ENCODE data around the gene KLHL11. TPM values are rescaled to one million over a fixed set of nuclear protein-coding genes. Genes with fewer than 3 reads are reported as not detected.

Gene KLHL11, protein sequence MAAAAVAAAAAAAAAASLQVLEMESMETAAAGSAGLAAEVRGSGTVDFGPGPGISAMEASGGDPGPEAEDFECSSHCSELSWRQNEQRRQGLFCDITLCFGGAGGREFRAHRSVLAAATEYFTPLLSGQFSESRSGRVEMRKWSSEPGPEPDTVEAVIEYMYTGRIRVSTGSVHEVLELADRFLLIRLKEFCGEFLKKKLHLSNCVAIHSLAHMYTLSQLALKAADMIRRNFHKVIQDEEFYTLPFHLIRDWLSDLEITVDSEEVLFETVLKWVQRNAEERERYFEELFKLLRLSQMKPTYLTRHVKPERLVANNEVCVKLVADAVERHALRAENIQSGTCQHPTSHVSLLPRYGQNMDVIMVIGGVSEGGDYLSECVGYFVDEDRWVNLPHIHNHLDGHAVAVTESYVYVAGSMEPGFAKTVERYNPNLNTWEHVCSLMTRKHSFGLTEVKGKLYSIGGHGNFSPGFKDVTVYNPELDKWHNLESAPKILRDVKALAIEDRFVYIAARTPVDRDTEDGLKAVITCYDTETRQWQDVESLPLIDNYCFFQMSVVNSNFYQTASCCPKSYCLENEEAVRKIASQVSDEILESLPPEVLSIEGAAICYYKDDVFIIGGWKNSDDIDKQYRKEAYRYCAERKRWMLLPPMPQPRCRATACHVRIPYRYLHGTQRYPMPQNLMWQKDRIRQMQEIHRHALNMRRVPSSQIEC
- 10 to 100 TPM; 16.2 to 18.8 (median 18.0) TPM for total RNA-seq

- TF ChIP-seq, protein P1, sequence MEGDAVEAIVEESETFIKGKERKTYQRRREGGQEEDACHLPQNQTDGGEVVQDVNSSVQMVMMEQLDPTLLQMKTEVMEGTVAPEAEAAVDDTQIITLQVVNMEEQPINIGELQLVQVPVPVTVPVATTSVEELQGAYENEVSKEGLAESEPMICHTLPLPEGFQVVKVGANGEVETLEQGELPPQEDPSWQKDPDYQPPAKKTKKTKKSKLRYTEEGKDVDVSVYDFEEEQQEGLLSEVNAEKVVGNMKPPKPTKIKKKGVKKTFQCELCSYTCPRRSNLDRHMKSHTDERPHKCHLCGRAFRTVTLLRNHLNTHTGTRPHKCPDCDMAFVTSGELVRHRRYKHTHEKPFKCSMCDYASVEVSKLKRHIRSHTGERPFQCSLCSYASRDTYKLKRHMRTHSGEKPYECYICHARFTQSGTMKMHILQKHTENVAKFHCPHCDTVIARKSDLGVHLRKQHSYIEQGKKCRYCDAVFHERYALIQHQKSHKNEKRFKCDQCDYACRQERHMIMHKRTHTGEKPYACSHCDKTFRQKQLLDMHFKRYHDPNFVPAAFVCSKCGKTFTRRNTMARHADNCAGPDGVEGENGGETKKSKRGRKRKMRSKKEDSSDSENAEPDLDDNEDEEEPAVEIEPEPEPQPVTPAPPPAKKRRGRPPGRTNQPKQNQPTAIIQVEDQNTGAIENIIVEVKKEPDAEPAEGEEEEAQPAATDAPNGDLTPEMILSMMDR (IDR thresholded peaks at IDR 0.05), result no peak
- ATAC-seq (ENCODE audit: low FRiP score), result peak; percentile 93
- DNase-seq (ENCODE audit: low spot score), result peak; percentile 65
Measured at GRCh38 chr17:41864836-41865595, at the start of gene KLHL11. Gene KLHL11, minus strand, starts transcription at chr17:41865423. Its CDS starts 53 bp downstream, at chr17:41865370.

DNA sequence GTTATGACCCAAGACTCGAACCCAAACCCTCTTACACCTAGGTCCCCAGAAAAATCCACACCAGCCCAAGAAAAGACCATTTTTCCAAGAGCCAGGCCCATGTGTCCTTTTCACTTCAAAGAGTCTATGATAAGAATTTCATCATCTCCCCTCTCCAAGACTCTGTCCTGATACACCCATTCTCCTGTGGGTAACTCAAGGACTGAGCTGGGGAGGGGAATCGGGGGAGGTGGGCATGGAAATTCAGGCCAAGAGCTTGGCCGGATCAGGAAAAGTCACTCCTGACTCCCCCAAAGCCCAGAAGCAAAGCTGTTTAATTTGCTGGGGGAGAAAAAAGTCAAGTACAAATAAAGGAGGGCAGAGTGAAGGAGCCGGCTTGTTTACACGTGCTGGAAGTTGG, 49.8 kb upstream of the KLHL11 start:
- no peak for ATAC-seq (ENCODE audit: low FRiP score)

GRCh38 chr17:41914358-41914766, 49.1 kb upstream of the KLHL11 start:
- no peak for DNase-seq (ENCODE audit: low spot score)
- TF ChIP-seq, protein P1 (IDR thresholded peaks at IDR 0.05), result no peak
- no peak for ATAC-seq (ENCODE audit: low FRiP score)

More for the DNA sequence above, 49.8 kb upstream of the KLHL11 start:
- TF ChIP-seq, protein P1 (IDR thresholded peaks at IDR 0.05), result no peak
- DNase-seq (ENCODE audit: low spot score), result no peak

- TF ChIP-seq, protein P1 (IDR thresholded peaks at IDR 0.05), result no peak
- ATAC-seq (ENCODE audit: low FRiP score), result no peak
- no peak for DNase-seq (ENCODE audit: low spot score)
Measured at GRCh38 chr17:41913798-41914197, 48.6 kb upstream of the KLHL11 start.

GRCh38 chr17:41912925-41913324, 47.7 kb upstream of the KLHL11 start:
- ATAC-seq (ENCODE audit: low FRiP score), result no peak
- TF ChIP-seq, protein P1 (IDR thresholded peaks at IDR 0.05), result no peak
- no peak for DNase-seq (ENCODE audit: low spot score)

- no peak for DNase-seq (ENCODE audit: low spot score)
- ATAC-seq (ENCODE audit: low FRiP score), result no peak
- TF ChIP-seq, protein P1 (IDR thresholded peaks at IDR 0.05), result no peak
Measured at GRCh38 chr17:41910701-41911391, 45.6 kb upstream of the KLHL11 start.
